ENCODE measurements around the gene GFRA1.

- TF ChIP-seq, protein P1, sequence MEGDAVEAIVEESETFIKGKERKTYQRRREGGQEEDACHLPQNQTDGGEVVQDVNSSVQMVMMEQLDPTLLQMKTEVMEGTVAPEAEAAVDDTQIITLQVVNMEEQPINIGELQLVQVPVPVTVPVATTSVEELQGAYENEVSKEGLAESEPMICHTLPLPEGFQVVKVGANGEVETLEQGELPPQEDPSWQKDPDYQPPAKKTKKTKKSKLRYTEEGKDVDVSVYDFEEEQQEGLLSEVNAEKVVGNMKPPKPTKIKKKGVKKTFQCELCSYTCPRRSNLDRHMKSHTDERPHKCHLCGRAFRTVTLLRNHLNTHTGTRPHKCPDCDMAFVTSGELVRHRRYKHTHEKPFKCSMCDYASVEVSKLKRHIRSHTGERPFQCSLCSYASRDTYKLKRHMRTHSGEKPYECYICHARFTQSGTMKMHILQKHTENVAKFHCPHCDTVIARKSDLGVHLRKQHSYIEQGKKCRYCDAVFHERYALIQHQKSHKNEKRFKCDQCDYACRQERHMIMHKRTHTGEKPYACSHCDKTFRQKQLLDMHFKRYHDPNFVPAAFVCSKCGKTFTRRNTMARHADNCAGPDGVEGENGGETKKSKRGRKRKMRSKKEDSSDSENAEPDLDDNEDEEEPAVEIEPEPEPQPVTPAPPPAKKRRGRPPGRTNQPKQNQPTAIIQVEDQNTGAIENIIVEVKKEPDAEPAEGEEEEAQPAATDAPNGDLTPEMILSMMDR (IDR thresholded peaks at IDR 0.05) = no peak
- no peak for TF ChIP-seq POLR2A (IDR thresholded peaks at IDR 0.05)
Measured at GRCh38 chr10:116088985-116089384, 184.0 kb downstream of the GFRA1 start.

All from Peyer's patch (tissue), 4 donors.